ENCODE measurements around the gene HEXIM2.
"Not testable (repeated sequence)": the region's sequence is repeated elsewhere in the genome, so short reads cannot be mapped to it uniquely, and the experiment has no call there.

HEXIM2 gene

DNA sequence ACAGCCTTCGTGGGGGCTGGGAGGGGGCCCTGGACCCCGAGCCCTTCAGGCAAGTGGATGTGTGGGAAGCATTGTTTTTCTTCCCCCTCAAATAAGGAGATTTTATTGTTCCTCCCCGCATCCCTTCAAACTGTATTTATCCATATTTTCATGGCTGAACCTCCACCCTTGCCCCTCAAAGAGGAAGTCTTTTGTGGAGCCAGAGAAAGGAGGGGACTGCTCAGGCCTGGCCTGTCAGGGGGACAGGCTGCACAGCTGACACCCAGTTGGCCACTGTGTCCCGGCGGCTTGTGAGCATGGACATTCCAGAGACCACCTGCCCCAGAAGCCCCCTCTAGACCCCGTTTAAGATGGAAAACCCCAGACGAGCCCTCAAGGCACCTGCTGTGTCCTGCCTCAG is 15.9 kb downstream of the HEXIM2 start:
- Histone ChIP-seq H3K4me3 (no peak overlapping the region), H3K27me3 (ENCODE audit: low read depth) (no peaks in the 10 kb centered on the region), H3K36me3 (replicated peaks) (no peaks in the 10 kb centered on the region), H3K9me3 (no peaks in the 10 kb centered on the region), H3K4me1 (peaks cover 2% of the 10 kb centered on the region; the same call in 1 of the 2 replicates)
- DNase-seq (ENCODE audit: low spot score in 2 of 2) = no peak
- in situ Hi-C loops (cut with MboI; ENCODE audit: low sequenced_read_pairs) = no loop called here

- Histone ChIP-seq H3K4me1 (no peaks in the 10 kb centered on the region), H3K27me3 (ENCODE audit: low read depth) (no peaks in the 10 kb centered on the region), H3K36me3 (replicated peaks) (no peaks in the 10 kb centered on the region), H3K4me3 (no peak overlapping the region), H3K9me3 (no peaks in the 10 kb centered on the region)
- no peak for DNase-seq (ENCODE audit: low spot score in 2 of 2)
- in situ Hi-C loops (cut with MboI; ENCODE audit: low sequenced_read_pairs) = no loop called here
Measured at GRCh38 chr17:45184144-45184543, 22.5 kb downstream of the HEXIM2 start.

GRCh38 chr17:45186801-45187354 is 25.2 kb downstream of the HEXIM2 start:
- Histone ChIP-seq H3K36me3 (replicated peaks) (no peaks in the 10 kb centered on the region), H3K9me3 (no peaks in the 10 kb centered on the region), H3K27me3 (ENCODE audit: low read depth) (no peaks in the 10 kb centered on the region), H3K4me1 (no peaks in the 10 kb centered on the region), H3K4me3 (no peak overlapping the region)
- DNase-seq (ENCODE audit: low spot score in 2 of 2) = no peak
- in situ Hi-C loops (cut with MboI; ENCODE audit: low sequenced_read_pairs) = no loop called here

DNA sequence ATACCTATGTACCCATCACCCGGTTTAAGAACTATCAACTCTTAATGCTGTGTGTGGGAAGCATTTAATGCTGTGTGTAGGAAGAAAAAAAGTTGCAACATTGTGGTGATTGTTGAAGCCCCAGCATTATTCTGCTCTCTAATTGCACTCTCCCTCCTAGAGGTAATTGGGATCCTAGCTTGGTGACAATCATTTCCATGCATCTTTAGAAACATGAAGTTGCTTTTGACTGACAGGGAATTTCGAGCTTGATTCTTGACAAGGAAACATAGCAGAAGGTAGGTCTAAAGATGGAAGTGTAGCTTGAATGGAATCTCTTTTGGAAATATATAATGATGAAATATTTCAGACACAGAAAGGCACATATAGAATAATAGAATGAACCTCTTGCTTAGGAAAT is 27.3 kb downstream of the HEXIM2 start:
- Histone ChIP-seq H3K27me3 (ENCODE audit: low read depth) (no peaks in the 10 kb centered on the region), H3K4me3 (no peak overlapping the region), H3K36me3 (replicated peaks) (no peaks in the 10 kb centered on the region), H3K9me3 (no peaks in the 10 kb centered on the region), H3K4me1 (no peaks in the 10 kb centered on the region)
- in situ Hi-C loops (cut with MboI; ENCODE audit: low sequenced_read_pairs) = no loop called here
- DNase-seq (ENCODE audit: low spot score in 2 of 2) = no peak

DNA sequence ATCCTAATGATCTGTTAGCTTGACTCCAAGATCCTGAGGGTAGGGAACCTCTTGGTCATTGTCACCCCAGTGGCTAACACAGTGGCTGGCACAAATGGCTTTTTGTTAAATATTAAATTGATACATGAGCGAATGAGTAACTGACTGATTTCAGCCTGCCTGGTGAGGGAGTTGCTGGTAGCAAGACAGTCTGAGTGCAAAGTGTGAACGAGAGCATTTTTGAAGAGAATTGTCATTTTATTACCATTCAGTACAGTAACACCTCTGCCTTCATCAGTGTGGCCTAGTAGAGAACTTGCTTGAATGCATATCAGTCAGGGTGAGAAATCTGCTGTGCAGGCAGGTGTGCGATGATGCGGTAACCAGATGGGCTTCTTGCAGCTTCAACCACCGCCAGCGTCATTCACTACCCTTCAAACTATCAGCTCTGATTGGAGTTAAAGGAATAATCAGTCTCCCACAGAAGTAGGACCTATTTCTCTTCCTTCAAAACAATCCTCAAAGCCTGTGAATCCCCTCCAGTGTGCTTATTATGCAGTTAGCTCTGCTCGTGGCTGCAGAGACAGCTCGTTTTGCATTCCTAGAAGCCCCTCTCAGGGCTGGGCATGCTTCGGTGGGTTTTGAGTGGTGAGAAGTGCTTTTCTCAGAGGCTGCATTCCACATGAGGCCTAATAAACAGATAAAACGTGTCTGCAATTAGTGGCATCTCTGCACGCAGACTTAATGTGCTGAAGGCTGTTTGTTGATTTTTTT is 29.0 kb downstream of the HEXIM2 start:
- no peak for DNase-seq (ENCODE audit: low spot score in 2 of 2)
- in situ Hi-C loops (cut with MboI; ENCODE audit: low sequenced_read_pairs) = no loop called here
- Histone ChIP-seq H3K4me1 (no peaks in the 10 kb centered on the region), H3K36me3 (replicated peaks) (no peaks in the 10 kb centered on the region), H3K9me3 (no peaks in the 10 kb centered on the region), H3K4me3 (no peak overlapping the region), H3K27me3 (ENCODE audit: low read depth) (no peaks in the 10 kb centered on the region)

DNA sequence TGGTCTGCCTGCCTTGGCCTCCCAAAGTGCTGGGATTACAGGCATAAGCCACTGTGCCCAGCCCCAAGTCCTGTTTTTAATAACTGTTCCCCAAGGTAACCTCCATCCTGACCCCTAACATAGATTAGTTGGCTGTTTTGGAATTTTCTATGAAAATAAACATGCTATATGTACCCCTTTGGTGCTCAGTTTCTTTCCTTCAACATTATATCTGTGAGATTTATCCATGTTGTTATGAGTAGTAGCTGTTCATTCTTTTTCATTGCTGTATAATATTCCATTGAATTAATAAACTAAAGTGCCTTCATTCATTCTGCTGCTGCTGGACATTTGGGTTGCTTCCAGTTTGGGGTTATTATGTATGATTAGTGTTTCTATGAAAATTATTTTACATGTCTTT is 33.7 kb downstream of the HEXIM2 start:
- H3K36me3 ChIP-seq (replicated peaks) = no peaks in the 10 kb centered on the region
- H3K9me3 ChIP-seq = no peaks in the 10 kb centered on the region
- peaks cover 8% of the 10 kb centered on the region for H3K4me1 ChIP-seq
- in situ Hi-C loops (cut with MboI; ENCODE audit: low sequenced_read_pairs) = loop anchor here (5.0 kb wide), 1 partner anchor 58 kb away; the partner anchor contains the start of gene ACBD4
- no peaks in the 10 kb centered on the region for H3K27me3 ChIP-seq (ENCODE audit: low read depth)
- DNase-seq (ENCODE audit: low spot score in 2 of 2) = no peak
- no peak overlapping the region for H3K4me3 ChIP-seq

GRCh38 chr17:45197108-45197507 is 35.4 kb downstream of the HEXIM2 start:
- Histone ChIP-seq H3K36me3 (replicated peaks) (no peaks in the 10 kb centered on the region), H3K4me3 (no peak overlapping the region), H3K9me3 (no peaks in the 10 kb centered on the region), H3K27me3 (ENCODE audit: low read depth) (no peaks in the 10 kb centered on the region), H3K4me1 (peaks cover 8% of the 10 kb centered on the region)
- in situ Hi-C loops (cut with MboI; ENCODE audit: low sequenced_read_pairs) = loop anchor here (5.0 kb wide), 1 partner anchor 60 kb away; the partner anchor contains the start of gene ACBD4
- DNase-seq (ENCODE audit: low spot score in 2 of 2) = no peak

DNA sequence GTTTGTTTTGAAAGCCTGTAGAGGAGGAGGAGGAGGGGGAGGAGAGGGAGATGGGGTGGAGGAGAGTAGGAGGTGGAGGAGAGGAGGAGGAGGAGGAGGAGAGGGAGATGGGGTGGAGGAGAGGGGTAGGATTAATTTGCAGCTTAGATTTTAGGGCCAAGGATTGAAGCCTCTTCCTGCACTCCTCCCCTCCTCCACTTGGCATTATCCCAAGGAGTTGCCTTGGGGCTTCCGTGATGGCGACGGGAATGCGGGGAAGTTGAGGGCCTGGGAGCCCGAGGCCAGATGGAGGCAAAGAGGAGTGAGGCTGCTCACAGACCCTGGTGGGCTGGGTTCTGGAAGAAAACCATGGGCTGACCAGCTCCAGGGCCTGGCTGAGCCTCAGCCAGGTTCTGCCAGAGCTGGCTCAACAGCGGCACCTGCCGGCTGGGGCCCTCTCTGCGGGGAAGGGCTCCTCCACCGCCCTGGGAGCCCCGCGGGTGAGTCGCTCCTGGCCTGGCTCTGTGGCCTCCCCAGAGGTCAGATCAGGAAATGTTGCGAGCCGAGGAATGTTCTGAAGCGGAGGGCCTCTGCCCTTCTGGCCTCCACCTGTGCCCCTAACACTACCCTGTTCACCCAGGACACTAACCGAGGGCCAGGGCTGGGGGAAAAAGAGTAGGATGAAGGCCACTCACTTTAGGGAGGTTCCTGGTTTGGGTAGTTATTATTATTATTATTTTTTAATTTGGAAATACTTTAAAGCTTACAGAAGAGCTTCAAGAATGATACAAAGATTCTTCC is 36.1 kb downstream of the HEXIM2 start:
- in situ Hi-C loops (cut with MboI; ENCODE audit: low sequenced_read_pairs) = loop anchor here (5.0 kb wide), 1 partner anchor 60 kb away; the partner anchor contains the start of gene ACBD4
- Histone ChIP-seq H3K4me1 (peaks cover 8% of the 10 kb centered on the region), H3K27me3 (ENCODE audit: low read depth) (no peaks in the 10 kb centered on the region), H3K36me3 (replicated peaks) (no peaks in the 10 kb centered on the region), H3K4me3 (no peak overlapping the region), H3K9me3 (no peaks in the 10 kb centered on the region)
- peak; percentile 78 to 97 for DNase-seq (ENCODE audit: low spot score in 2 of 2)

DNA sequence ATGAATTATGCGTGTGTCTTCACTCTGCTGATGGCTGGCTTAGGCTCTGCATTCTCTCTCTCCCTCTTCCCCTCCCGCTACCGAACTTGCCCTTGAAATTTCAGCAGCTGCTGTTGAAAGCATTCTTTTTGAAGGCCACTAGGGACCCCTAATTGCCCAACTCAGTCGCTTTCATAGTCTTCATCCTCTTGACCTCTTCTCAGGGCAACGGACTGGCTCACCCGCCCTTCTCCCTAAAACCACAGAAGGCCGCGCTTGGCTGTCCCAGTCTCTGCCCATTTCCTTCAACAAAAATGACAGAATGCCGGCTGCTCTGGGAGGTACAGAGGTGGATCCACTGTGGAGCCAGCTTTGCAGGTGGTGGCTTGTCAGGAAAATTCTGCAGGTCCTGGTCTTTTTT is 39.0 kb downstream of the HEXIM2 start:
- DNase-seq (ENCODE audit: low spot score in 2 of 2) = peak in 1 of 2 experiments; percentile 25
- no peaks in the 10 kb centered on the region for H3K36me3 ChIP-seq (replicated peaks)
- in situ Hi-C loops (cut with MboI; ENCODE audit: low sequenced_read_pairs) = no loop called here

DNA sequence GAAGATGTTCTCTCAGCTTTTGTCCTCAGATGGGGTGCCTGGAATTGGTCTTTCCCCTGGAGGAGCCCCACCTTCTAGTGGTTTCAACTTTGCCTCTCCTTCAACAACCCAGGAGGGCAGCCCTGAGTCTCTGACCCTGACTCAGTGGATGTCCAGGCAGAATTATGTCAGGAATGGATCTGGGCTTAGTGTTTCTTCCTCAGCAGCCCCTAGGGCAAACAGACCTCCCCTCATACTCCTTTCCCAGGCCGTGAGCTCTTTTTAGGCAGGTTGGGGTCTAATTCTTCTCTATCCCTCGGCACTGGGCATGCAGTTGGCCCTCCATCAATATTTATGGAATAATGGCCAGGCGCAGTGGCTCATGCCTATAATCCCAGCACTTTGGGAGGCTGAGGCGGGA is 39.8 kb downstream of the HEXIM2 start:
- Histone ChIP-seq H3K9me3 (no peaks in the 10 kb centered on the region; the same call in 1 of the 2 replicates), H3K27me3 (ENCODE audit: low read depth) (no peaks in the 10 kb centered on the region), H3K4me3 (no peak overlapping the region), H3K4me1 (peaks cover 8% of the 10 kb centered on the region), H3K36me3 (replicated peaks) (no peaks in the 10 kb centered on the region)
- no peak for DNase-seq (ENCODE audit: low spot score in 2 of 2)
- in situ Hi-C loops (cut with MboI; ENCODE audit: low sequenced_read_pairs) = no loop called here

More for the DNA sequence above, 39.0 kb downstream of the HEXIM2 start:
- H3K9me3 ChIP-seq = no peaks in the 10 kb centered on the region; the same call in 1 of the 2 replicates
- peaks cover 8% of the 10 kb centered on the region for H3K4me1 ChIP-seq
- no peaks in the 10 kb centered on the region for H3K27me3 ChIP-seq (ENCODE audit: low read depth)
- no peak overlapping the region for H3K4me3 ChIP-seq

GRCh38 chr17:45201880-45202279 is 40.2 kb downstream of the HEXIM2 start:
- in situ Hi-C loops (cut with MboI; ENCODE audit: low sequenced_read_pairs); H3K9me3 ChIP-seq; H3K36me3 ChIP-seq (replicated peaks); DNase-seq (ENCODE audit: low spot score in 2 of 2); H3K4me1 ChIP-seq; H3K4me3 ChIP-seq; H3K27me3 ChIP-seq (ENCODE audit: low read depth): not testable (repeated sequence)

- Histone ChIP-seq H3K27me3 (ENCODE audit: low read depth) (peaks cover 35% of the 10 kb centered on the region), H3K4me3 (no peak overlapping the region), H3K36me3 (replicated peaks) (no peaks in the 10 kb centered on the region), H3K9me3 (no peaks in the 10 kb centered on the region), H3K4me1 (no peaks in the 10 kb centered on the region)
- peak; percentile 66 to 93 for DNase-seq (ENCODE audit: low spot score in 2 of 2)
- in situ Hi-C loops (cut with MboI; ENCODE audit: low sequenced_read_pairs) = loop anchor here (5.0 to 10.0 kb wide), 2 partner anchors 56 to 168 kb away; no protein-coding TSS in a partner anchor
Measured at GRCh38 chr17:45218895-45219661, 57.4 kb downstream of the HEXIM2 start.

All from HAP-1 (cell line).